HCT116 (cell line): ENCODE data around the gene RASA4. TPM values are rescaled to one million over a fixed set of nuclear protein-coding genes. Genes with fewer than 3 reads are reported as not detected.
"Not testable (repeated sequence)": the region's sequence is repeated elsewhere in the genome, so short reads cannot be mapped to it uniquely, and the experiment has no call there.

Experiments used
- ATAC-seq: fragments of 200-7000 bp; cut with Tn5 transposase; 2 replicates; pipeline ENCODE4 v1.9.1; 2020; ENCODE audit warnings: mild to moderate bottlenecking, moderate library complexity
- BruUV-seq: library from RNA; stranded (reverse); fragments of 400-500 nt; replicated peaks from 2 replicates; lab custom pipeline; 2021; lab: Mats Ljungman, UMichigan
- CTCF ChIA-PET: fragments of 300-600 bp; sonication (Branson Sonifier 250); formaldehyde crosslinking; loops from one replicate; lab custom pipeline; 2021; ENCODE audit warnings: antibody characterized with exemption; lab: Charles Lee
- POLR2A ChIA-PET: fragments of 300-600, 350-600 bp; sonication (Branson Sonifier 250); formaldehyde crosslinking; loops from one replicate; lab custom pipeline; 2021; ENCODE audit warnings: antibody characterized with exemption; lab: Charles Lee
- RAD21 ChIA-PET, 2 experiments: fragments of 300-600 bp; sonication (Branson Sonifier 250); formaldehyde crosslinking; loops; one replicate each; lab custom pipeline; 2023; ENCODE audit warnings: low total read pairs in 2 of 2; ENCODE audit not compliant: uncharacterized antibody in 2 of 2, unreplicated experiment in 2 of 2, low non-redundant PET in 1 of 2; lab: Charles Lee
- DNase-seq: peaks from one replicate; pipeline ENCODE4 v3.0.0-alpha.2; 2010; ENCODE audit warnings: low read depth, low spot score
- H2AFZ ChIP-seq: fragments of 200-600 bp; shearing (Covaris generic), sonication (generic); 2 replicates; pipeline ENCODE4 v1.6.1; 2017; ENCODE audit warnings: low read depth, mixed run types, mixed read lengths, antibody characterized with exemption, low read length; ENCODE audit not compliant: poor library complexity, severe bottlenecking
- H3K27ac ChIP-seq: 2 replicates; pipeline ENCODE4 v1.5.1; 2012; ENCODE audit warnings: low read depth, low read length
- H3K27me3 ChIP-seq: fragments of 200-600 bp; sonication (generic); 2 replicates; pipeline ENCODE4 v1.6.1; 2016; ENCODE audit warnings: mixed run types, low read length, mixed read lengths; ENCODE audit not compliant: insufficient read depth
- H3K36me3 ChIP-seq, 2 experiments: fragments of 200-500 bp in 1 of 2; fragments of 200-600 bp in 1 of 2; sonication (Bioruptor generic) in 1 of 2; sonication (generic) in 1 of 2; 2 replicates each; pipeline versions ENCODE4 v1.5.1 to v1.6.1; 2014 to 2016; ENCODE audit warnings: low read length in 2 of 2, inconsistent platforms in 1 of 2, mixed read lengths in 1 of 2, mixed run types in 1 of 2; ENCODE audit not compliant: insufficient read depth in 2 of 2, control insufficient read depth in 1 of 2
- H3K4me1 ChIP-seq, 2 experiments: fragments of 200-600 bp in 1 of 2; sonication (generic) in 1 of 2; 2 replicates each; pipeline versions ENCODE4 v1.5.1 to v1.6.1; 2012 to 2017; ENCODE audit warnings: low read length in 2 of 2, inconsistent platforms in 1 of 2, mild to moderate bottlenecking in 1 of 2, mixed read lengths in 1 of 2, mixed run types in 1 of 2, moderate library complexity in 1 of 2; ENCODE audit not compliant: insufficient read depth in 2 of 2, control insufficient read depth in 1 of 2
- H3K4me2 ChIP-seq: fragments of 200-600 bp; sonication (generic); 2 replicates; pipeline ENCODE4 v1.6.1; 2017; ENCODE audit warnings: mixed run types, low read length, mixed read lengths
- H3K4me3 ChIP-seq, 2 experiments: fragments of 200-600 bp in 1 of 2; sonication (generic) in 1 of 2; replicated peaks in 1 of 2; 2 replicates each; pipeline ENCODE4 v1.5.1; 2011 to 2016; ENCODE audit warnings: low read length in 2 of 2, control low read depth in 1 of 2, low read depth in 1 of 2, mild to moderate bottlenecking in 1 of 2, mixed read lengths in 1 of 2, mixed run types in 1 of 2
- H3K79me2 ChIP-seq: fragments of 200-600 bp; sonication (generic); 2 replicates; pipeline ENCODE4 v1.6.1; 2017; ENCODE audit warnings: mild to moderate bottlenecking, mixed run types, low read length, moderate library complexity, mixed read lengths; ENCODE audit not compliant: insufficient read depth
- H3K9ac ChIP-seq: fragments of 200-600 bp; sonication (generic); 2 replicates; pipeline ENCODE4 v1.6.1; 2016; ENCODE audit warnings: low read length, mixed read lengths
- H3K9me2 ChIP-seq: fragments of 200-600 bp; sonication (generic), shearing (Covaris generic); 2 replicates; pipeline ENCODE4 v1.6.1; 2017; ENCODE audit warnings: mixed run types, mild to moderate bottlenecking, moderate library complexity; ENCODE audit not compliant: insufficient read depth
- H3K9me3 ChIP-seq, 2 experiments: fragments of 200-500 bp in 1 of 2; fragments of 200-600 bp in 1 of 2; sonication (Bioruptor generic) in 1 of 2; sonication (generic) in 1 of 2; 2 replicates each; pipeline ENCODE4 v1.6.1; 2014 to 2017; ENCODE audit warnings: low read length in 2 of 2, mixed read lengths in 2 of 2, inconsistent platforms in 1 of 2, low read depth in 1 of 2, mild to moderate bottlenecking in 1 of 2, mixed run types in 1 of 2, moderate library complexity in 1 of 2; ENCODE audit not compliant: control insufficient read depth in 1 of 2, insufficient read depth in 1 of 2
- H4K20me1 ChIP-seq: fragments of 200-600 bp; sonication (generic), shearing (Covaris generic); 2 replicates; pipeline ENCODE4 v1.6.1; 2017; ENCODE audit warnings: mixed run types, mild to moderate bottlenecking, moderate library complexity; ENCODE audit not compliant: insufficient read depth
- ELF1 ChIP-seq: IDR thresholded peaks from 2 replicates; pipeline ENCODE4 v1.6.1; 2012; ENCODE audit warnings: low read depth, borderline replicate concordance
- SIN3A ChIP-seq: IDR thresholded peaks from 2 replicates; pipeline ENCODE4 v1.6.1; 2012; ENCODE audit warnings: low read depth
- intact Hi-C: fragments of 100-400 bp; cut with micrococcal nuclease; formaldehyde crosslinking; loops from 2 replicates; pipeline ENCODE4 v1.10.0; 2022
- total RNA-seq: library from RNA; stranded (reverse); gene quantifications from one replicate; pipeline ENCODE4 v1.2.1, GENCODE V29; 2021; ENCODE audit not compliant: unreplicated experiment
- TF ChIP-seq, protein P1 (sequence below), 3 experiments: fragments of 200-600 bp in 1 of 3; sonication (generic) in 1 of 3; IDR thresholded peaks in 2 of 3; conservative IDR thresholded peaks in 1 of 3; 2 replicates each; pipeline ENCODE4 v1.5.1; 2012 to 2017; ENCODE audit warnings: low read depth in 2 of 3, low read length in 2 of 3, antibody characterized with exemption in 1 of 3, borderline replicate concordance in 1 of 3, control low read depth in 1 of 3, mild to moderate bottlenecking in 1 of 3, mixed read lengths in 1 of 3, mixed run types in 1 of 3, moderate library complexity in 1 of 3; ENCODE audit not compliant: insufficient read depth in 1 of 3

The RASA4 gene
- total RNA-seq, 1 experiment from 2014 or later, result 18.3 TPM

DNA sequence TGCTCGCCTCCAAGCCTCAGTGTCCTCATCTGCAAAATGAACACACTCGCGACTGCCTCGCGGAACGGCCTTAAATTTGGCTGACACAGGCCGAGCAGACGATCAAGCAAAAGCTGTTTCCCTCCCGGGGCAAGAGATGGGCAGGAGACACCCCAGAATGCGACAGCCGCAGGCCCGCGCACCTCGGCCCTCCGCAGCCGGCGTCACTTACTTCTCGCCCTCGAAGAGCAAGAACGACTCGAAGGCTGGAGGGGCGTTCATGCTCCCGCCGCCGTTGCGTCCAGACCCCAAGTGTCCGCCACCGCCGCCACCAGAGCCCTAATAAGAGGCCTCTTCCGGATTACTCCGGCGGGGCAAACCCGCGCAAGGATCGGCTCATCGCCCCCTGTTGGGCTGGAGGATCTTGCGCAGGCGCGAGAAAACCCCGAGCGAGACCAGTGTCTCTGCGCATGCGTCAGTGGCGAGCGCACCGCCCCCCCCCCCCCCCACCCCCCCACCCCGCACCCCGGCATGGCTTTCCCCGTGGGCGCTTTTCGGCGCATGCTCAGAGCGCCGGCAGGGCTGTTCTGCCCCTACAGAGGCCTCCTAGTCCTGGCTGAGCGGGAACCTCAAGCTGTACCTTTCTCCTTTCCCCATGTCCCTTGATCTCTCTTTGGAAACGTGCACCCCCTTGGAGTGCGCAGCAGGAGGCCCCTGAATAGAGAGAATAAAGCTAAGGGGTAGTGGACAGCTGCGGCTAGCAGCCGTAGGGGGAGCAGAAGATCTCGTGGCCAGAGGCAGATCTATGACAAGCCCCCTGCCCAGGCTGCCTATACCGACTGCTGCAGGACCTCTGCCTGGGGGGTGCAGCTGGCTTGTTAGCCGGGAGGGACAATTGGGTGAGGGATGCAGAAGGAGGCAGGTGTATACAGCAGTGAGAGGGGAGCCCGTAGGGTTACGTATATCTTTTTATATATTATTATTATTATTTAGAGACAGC is 44.0 kb downstream of the RASA4 start, which contains the start of gene POLR2J3:
Gene POLR2J3 (minus strand): TSS at position 323 of the 979 bp plus-strand sequence. CDS start 62 bp downstream, at position 261.
- H2AFZ ChIP-seq, CTCF ChIA-PET, H3K27me3 ChIP-seq, H3K9me3 ChIP-seq, H3K9me2 ChIP-seq, intact Hi-C loops, POLR2A ChIA-PET, BruUV-seq, H3K79me2 ChIP-seq, H3K27ac ChIP-seq, RAD21 ChIA-PET, H4K20me1 ChIP-seq, H3K4me1 ChIP-seq, H3K36me3 ChIP-seq: not testable (repeated sequence)
- peak; percentile 92 for ATAC-seq
- Histone ChIP-seq H3K4me3 (peak within 1 kb of the TSS; percentile 55 to 61), H3K4me2 (peak within 1 kb of the TSS; percentile 59), H3K9ac (peak within 1 kb of the TSS; percentile 65)
- DNase-seq, result peak; percentile 61
- peak; percentile 39 for TF ChIP-seq ELF1
- TF ChIP-seq SIN3A, result peak; percentile 39; the same call in 1 of the 2 replicates
- TF ChIP-seq, protein P1, sequence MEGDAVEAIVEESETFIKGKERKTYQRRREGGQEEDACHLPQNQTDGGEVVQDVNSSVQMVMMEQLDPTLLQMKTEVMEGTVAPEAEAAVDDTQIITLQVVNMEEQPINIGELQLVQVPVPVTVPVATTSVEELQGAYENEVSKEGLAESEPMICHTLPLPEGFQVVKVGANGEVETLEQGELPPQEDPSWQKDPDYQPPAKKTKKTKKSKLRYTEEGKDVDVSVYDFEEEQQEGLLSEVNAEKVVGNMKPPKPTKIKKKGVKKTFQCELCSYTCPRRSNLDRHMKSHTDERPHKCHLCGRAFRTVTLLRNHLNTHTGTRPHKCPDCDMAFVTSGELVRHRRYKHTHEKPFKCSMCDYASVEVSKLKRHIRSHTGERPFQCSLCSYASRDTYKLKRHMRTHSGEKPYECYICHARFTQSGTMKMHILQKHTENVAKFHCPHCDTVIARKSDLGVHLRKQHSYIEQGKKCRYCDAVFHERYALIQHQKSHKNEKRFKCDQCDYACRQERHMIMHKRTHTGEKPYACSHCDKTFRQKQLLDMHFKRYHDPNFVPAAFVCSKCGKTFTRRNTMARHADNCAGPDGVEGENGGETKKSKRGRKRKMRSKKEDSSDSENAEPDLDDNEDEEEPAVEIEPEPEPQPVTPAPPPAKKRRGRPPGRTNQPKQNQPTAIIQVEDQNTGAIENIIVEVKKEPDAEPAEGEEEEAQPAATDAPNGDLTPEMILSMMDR (IDR thresholded peaks at IDR 0.05 in 2 of 3, conservative IDR thresholded peaks at IDR 0.05 in 1 of 3; ENCODE audit: borderline replicate concordance in 1 of 3, insufficient read depth in 1 of 3, low read depth in 2 of 3, low read length in 2 of 3), result peak; percentile 13 to 16 (median 16); a peak in 1 of 6 replicates

DNA sequence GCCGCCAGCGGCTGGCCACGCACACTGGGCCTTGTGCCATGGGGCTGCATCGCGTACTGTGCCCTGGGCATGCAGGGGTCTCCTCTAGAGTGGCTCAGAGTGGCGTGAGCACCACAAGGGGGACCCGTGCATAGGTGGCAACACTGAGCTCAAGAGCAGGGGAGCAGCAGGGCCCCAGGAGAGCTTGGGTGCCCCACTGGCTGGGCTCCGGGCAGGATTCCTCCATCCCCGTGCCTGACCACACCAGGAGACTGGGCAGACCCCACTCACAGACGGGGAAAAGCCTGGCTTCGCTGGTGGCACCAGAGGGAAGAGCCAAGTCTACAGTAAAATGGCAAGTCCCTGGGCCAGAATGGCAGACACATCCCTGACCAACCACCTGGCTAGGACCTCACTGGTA is 47.9 kb downstream of the RASA4 start:
- H3K27ac ChIP-seq, CTCF ChIA-PET, H2AFZ ChIP-seq: not testable (repeated sequence)

DNA sequence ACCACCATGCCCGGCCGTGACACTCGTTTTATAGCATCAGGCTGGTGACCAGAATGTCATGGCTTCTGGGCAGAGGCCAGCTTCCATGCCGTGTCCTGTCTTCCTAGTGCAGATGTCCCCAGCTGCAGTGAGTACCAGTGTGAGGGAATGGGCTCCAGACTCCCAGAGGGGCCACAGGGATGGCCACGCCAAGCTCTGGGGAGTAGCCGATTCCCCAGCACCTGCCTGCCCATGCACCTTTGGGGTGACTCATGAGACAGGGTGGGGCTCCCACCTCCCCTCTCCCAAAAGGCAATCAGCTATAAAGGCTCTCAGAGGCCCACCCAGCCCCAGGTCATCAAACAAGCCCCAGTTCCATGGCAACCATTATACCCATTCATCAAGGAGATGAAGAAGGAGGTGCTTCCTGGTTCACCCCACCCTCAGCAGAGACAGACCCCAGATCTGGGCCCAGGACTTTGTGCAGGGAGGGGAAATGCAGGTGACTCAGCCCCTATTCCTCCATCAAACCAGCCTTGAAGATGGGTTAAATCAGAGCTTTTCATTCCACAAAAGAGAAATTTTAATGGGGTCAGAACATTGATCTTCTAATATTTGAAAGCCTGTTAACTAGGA is 65.6 kb downstream of the RASA4 start, which contains the start of gene SPDYE2:
Gene SPDYE2 (plus strand): TSS at position 419 of the 615 bp plus-strand sequence. CDS start 2,030 bp downstream, outside the sequence.
- H3K4me1 ChIP-seq, H3K4me2 ChIP-seq, H2AFZ ChIP-seq, H3K79me2 ChIP-seq, H4K20me1 ChIP-seq, ATAC-seq, H3K9ac ChIP-seq, CTCF ChIA-PET, RAD21 ChIA-PET, H3K27ac ChIP-seq, H3K36me3 ChIP-seq, H3K27me3 ChIP-seq, H3K4me3 ChIP-seq, POLR2A ChIA-PET, DNase-seq, intact Hi-C loops, H3K9me2 ChIP-seq, H3K9me3 ChIP-seq: not testable (repeated sequence)
- TSS peak; percentile 40 for BruUV-seq

More for the DNA sequence above, 47.9 kb downstream of the RASA4 start:
- BruUV-seq, H3K36me3 ChIP-seq, intact Hi-C loops, H3K79me2 ChIP-seq, H3K4me1 ChIP-seq, H4K20me1 ChIP-seq, H3K4me3 ChIP-seq, ATAC-seq, POLR2A ChIA-PET, RAD21 ChIA-PET, H3K4me2 ChIP-seq, H3K9me3 ChIP-seq, DNase-seq, H3K9ac ChIP-seq, H3K27me3 ChIP-seq, H3K9me2 ChIP-seq: not testable (repeated sequence)
